HG02610 (cell line): ENCODE measurements around the gene HAUS2.
A peak's percentile ranks its signal among the peaks of the same experiment; 100 is the strongest.

Source experiments
- ATAC-seq: cut with Tn5 transposase; IDR thresholded peaks from one replicate; pipeline ENCODE4 v1.9.1; 2021; ENCODE audit warnings: mild to moderate bottlenecking, moderate library complexity; ENCODE audit not compliant: unreplicated experiment

HAUS2 gene

DNA sequence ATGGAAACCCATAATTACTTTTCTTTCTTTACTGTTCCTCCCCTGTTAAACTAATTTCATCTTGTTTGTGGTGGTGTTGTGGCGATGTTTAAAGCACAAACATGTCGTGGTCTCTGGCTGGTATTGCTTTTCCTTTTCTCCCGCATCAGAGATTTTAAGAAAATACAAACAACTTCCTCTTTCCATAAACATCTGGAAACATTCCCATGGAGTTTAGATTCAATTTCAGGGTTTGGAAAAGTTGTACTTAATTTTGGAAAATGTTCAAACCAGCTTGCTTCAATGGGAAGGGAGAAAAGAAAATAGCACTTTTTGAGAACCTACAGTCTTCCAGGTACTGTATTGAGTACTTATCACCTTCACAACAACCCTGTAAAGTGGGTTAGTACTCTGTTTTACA is 57.2 kb downstream of the HAUS2 start:
- no peak for ATAC-seq

DNA sequence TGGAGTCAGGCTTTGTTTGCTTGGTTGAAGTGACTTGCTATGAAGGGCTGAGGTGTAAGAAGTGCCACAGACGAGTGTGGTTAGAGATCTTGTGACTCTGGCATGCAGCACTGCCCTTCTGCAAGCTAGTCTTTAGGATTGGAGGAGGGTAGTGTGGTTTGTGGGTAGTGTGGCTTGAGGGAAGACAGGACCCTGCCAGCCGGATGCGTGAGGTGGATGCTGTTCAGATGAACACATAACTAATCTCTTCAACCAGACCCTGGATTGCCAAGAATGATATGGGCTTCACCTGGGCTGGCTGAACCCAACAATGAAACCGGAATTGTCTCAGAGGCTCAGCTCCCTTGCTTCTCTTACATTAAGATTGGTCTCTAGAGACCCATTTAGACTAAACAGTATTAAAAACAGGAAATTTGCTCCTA is 59.5 kb downstream of the HAUS2 start:
- ATAC-seq, result peak; percentile 47

DNA sequence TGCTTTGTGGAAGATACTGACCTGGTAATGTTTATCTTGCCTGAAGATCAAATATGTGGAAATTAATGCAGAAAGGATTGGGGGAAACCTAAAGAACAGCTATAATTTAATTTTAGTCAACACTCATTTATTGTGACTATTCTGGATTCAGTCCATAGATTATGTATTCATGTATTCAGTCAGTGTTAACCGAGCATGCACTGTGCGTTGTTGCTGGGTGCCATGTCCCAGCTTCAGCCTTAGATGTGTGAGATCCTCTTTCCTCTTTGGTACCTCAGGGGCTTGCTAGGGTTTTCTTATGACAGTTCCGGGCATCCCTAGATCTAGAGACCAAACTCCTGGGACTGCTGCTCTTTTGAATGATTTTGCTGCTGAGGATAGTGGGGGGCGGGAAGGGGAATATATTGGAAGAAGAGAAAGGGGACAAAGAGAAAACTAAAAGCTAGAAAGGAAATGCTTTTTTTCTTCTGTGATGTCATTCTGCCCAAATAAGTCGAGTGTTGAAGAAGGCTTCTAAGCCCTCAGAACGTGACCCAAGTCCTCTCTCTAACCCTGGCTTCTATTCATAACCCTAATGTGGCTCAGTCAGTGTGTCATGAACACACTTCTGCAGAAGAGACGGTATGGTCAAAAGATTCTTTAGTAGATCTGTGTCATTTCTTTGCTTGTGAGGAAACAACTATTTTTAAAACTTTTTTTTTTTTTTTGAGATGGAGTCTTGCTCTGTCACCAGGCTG is 60.3 kb downstream of the HAUS2 start:
- no peak for ATAC-seq

DNA sequence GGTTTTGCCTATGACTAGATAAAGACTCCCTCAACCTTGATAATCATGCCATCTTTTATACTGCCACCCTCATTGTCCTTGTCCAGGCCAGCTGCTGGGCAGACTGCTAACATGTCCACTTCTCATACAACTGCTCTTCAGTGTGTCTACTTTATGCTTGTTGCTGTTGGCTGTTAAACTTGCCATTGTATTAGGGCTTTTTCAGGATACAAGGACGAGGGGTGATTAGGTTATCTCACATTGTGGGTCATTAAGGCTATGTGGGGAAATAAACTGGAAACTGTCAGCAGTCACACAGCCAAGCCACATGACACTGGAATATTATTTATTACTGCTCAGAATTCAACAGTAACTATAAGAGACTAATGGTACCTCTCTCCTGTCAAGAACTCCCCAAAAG is 62.9 kb downstream of the HAUS2 start:
- no peak for ATAC-seq

DNA sequence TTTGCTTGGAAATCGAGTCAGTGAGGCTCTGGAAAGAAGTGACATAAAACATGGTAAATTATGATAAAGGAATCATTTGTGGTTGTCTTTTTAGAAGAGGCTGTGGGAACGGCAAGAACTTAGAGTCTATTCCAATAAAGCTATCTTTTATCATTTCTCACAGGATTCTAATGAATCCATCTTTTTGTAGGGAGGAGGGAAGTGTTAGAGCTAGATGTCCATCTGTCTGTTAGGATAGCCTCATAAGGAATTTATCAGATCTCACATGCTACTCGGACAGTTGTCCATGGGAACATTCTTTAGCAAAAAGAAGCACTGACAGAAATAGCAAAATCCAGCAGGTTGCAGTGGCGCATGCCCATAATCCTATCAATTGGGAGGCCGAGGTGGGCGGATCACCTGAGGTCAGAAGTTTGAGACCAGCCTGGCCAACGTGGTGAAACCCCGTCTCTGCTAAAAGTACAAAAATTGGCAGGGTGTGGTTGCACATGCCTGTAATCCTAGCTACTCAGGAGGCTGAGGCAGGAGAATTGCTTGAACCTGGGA is 63.8 kb downstream of the HAUS2 start:
- no peak for ATAC-seq

DNA sequence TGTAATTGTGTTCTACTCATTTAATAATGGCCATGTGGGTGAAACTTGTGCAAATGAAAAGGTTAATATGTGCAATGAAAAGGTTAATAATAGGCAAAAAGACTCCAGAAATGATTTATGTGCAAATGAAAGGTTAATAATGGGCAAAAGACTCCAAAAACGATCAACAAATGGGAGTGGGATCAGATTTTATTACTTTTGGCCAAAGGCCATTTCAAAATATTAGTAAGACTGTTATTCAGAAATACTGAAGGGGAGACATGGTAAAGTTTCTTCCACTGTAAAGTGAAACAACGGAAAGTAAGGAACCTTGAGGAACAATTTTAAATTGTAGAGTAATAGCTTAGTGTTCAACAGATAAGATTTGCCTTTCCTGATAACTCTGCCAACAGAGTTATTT is 67.5 kb downstream of the HAUS2 start:
- no peak for ATAC-seq
